ENCODE results near the gene GALNS. TPM values are rescaled to one million over a fixed set of nuclear protein-coding genes. Genes with fewer than 3 reads are reported as not detected.

Gene GALNS
- total and polyA plus RNA-seq, 2 of the 13 experiments (the other 11 are each of a cell fraction or from before 2014, with no cell fraction given), result 9.2 to 9.8 TPM

DNA sequence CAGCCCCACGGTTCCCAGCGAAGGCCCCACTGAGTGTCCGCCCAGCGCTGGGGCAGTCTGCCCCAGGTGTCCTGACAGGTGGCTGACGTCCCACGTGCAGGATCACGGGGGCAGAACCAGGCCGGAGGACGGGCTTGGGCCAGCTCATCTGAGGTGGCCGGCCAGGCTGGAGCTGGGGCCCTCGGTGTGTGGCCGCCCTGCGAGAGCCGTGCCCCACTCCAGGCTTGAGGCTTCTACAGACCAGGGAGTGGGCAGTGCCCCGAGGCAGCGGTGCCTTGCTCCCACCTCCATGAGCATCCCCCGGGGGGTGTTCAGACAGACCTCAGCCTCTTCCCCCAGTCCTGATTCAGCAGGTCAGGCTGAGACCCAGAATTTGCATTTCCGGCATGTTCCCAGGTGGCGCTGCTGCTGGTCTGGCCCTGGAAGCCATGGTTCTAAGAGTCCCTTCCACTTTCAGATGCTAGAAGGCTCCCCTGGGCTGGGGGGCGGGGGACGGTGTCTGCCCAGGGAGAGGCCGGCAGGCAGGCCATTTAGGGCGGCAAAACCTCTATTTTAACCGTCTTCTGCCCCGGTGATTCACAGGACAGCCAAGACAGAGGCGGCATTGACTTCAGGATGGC, 45.1 kb upstream of the GALNS start (continued):
- TF ChIP-seq, protein P1, sequence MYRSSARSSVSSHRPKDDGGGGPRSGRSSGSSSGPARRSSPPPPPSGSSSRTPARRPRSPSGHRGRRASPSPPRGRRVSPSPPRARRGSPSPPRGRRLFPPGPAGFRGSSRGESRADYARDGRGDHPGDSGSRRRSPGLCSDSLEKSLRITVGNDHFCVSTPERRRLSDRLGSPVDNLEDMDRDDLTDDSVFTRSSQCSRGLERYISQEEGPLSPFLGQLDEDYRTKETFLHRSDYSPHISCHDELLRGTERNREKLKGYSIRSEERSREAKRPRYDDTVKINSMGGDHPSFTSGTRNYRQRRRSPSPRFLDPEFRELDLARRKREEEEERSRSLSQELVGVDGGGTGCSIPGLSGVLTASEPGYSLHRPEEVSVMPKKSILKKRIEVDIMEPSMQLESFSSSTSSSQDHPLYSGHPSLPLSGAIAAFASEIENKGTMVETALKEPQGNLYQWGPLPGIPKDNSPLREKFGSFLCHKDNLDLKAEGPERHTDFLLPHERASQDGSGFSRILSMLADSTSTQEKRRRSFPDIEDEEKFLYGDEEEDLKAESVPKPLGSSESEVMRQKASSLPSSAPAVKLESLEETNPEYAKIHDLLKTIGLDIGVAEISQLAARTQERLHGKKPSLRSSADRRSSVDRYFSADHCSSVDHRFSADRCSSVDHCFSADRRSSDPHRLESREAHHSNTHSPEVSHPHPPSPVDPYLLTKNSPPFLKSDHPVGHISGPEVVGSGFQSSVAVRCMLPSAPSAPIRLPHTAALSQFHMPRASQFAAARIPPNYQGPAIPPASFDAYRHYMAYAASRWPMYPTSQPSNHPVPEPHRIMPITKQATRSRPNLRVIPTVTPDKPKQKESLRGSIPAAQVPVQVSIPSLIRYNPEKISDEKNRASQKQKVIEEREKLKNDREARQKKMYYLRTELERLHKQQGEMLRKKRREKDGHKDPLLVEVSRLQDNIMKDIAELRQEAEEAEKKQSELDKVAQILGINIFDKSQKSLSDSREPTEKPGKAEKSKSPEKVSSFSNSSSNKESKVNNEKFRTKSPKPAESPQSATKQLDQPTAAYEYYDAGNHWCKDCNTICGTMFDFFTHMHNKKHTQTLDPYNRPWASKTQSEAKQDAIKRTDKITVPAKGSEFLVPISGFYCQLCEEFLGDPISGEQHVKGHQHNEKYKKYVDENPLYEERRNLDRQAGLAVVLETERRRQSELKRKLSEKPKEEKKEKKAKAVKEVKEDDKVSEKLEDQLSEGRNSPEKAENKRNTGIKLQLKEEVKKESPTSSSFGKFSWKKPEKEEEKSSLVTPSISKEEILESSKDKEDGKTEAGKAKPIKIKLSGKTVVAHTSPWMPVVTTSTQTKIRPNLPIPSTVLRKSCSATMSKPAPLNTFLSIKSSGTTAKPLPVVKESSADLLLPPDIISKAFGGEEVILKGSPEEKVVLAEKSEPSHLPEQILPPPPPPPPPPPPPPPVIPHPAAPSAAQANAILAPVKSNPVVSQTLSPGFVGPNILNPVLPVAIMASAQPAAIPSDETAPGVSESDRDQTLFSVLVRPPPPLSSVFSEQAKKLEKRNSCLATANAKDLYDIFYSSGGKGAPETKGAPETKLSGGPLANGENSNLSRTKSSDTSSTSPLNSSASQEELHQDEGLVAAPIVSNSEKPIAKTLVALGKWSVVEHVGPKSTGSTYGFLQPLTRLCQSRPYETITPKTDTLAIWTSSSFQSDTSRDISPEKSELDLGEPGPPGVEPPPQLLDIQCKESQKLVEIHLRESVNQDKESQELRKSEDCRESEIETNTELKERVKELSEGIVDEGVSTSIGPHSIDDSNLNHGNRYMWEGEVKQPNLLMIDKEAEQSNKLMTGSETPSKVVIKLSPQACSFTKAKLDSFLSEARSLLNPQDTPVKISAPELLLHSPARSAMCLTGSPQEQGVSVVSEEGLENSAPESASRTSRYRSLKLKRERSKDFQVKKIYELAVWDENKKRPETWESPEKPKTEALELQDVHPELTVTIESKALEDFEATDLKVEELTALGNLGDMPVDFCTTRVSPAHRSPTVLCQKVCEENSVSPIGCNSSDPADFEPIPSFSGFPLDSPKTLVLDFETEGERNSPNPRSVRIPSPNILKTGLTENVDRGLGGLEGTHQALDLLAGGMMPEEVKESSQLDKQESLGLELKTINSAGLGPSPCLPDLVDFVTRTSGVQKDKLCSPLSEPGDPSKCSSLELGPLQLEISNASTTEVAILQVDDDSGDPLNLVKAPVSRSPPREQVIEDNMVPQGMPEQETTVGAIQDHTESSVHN (CRISPR knock-in tag; IDR thresholded peaks at IDR 0.05), result no peak
- TF ChIP-seq ARNTL (CRISPR knock-in tag; IDR thresholded peaks at IDR 0.05), result no peak
- TF ChIP-seq, protein P2, sequence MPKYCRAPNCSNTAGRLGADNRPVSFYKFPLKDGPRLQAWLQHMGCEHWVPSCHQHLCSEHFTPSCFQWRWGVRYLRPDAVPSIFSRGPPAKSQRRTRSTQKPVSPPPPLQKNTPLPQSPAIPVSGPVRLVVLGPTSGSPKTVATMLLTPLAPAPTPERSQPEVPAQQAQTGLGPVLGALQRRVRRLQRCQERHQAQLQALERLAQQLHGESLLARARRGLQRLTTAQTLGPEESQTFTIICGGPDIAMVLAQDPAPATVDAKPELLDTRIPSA (CRISPR knock-in tag; IDR thresholded peaks at IDR 0.05; ENCODE audit: borderline replicate concordance), result no peak
- TF ChIP-seq, protein P3, sequence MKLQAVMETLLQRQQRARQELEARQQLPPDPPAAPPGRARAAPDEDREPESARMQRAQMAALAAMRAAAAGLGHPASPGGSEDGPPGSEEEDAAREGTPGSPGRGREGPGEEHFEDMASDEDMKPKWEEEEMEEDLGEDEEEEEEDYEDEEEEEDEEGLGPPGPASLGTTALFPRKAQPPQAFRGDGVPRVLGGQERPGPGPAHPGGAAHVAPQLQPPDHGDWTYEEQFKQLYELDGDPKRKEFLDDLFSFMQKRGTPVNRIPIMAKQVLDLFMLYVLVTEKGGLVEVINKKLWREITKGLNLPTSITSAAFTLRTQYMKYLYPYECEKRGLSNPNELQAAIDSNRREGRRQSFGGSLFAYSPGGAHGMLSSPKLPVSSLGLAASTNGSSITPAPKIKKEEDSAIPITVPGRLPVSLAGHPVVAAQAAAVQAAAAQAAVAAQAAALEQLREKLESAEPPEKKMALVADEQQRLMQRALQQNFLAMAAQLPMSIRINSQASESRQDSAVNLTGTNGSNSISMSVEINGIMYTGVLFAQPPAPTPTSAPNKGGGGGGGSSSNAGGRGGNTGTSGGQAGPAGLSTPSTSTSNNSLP (IDR thresholded peaks at IDR 0.05; ENCODE audit: low read depth, low read length), result no peak
- TF ChIP-seq ZBTB21 (CRISPR knock-in tag; IDR thresholded peaks at IDR 0.05), result no peak
- peak; percentile 64; the same call in 1 of the 2 replicates for TF ChIP-seq ZNF232 (CRISPR knock-in tag; IDR thresholded peaks at IDR 0.05; ENCODE audit: borderline replicate concordance)
- peak; percentile 25 for TF ChIP-seq ZFY (CRISPR knock-in tag; IDR thresholded peaks at IDR 0.05)
- TF ChIP-seq TP53 (CRISPR knock-in tag; conservative IDR thresholded peaks at IDR 0.05), result 0 out of 2 replicates have a peak, but pooled peaks have one; percentile 41
- TF ChIP-seq, protein P4, sequence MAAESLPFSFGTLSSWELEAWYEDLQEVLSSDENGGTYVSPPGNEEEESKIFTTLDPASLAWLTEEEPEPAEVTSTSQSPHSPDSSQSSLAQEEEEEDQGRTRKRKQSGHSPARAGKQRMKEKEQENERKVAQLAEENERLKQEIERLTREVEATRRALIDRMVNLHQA (CRISPR knock-in tag; IDR thresholded peaks at IDR 0.05), result no peak
- TF ChIP-seq SIX1 (CRISPR knock-in tag; IDR thresholded peaks at IDR 0.05; ENCODE audit: borderline replicate concordance), result no peak
- TF ChIP-seq, protein P5, sequence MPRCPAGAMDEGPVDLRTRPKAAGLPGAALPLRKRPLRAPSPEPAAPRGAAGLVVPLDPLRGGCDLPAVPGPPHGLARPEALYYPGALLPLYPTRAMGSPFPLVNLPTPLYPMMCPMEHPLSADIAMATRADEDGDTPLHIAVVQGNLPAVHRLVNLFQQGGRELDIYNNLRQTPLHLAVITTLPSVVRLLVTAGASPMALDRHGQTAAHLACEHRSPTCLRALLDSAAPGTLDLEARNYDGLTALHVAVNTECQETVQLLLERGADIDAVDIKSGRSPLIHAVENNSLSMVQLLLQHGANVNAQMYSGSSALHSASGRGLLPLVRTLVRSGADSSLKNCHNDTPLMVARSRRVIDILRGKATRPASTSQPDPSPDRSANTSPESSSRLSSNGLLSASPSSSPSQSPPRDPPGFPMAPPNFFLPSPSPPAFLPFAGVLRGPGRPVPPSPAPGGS (CRISPR knock-in tag; IDR thresholded peaks at IDR 0.05), result no peak
- no peak for TF ChIP-seq EP300 (IDR thresholded peaks at IDR 0.05; ENCODE audit: low read depth in 2 of 2, low read length in 2 of 2)
- TF ChIP-seq EP300 (CRISPR knock-in tag; IDR thresholded peaks at IDR 0.05; ENCODE audit: borderline replicate concordance), result no peak
- TF ChIP-seq, protein P6, sequence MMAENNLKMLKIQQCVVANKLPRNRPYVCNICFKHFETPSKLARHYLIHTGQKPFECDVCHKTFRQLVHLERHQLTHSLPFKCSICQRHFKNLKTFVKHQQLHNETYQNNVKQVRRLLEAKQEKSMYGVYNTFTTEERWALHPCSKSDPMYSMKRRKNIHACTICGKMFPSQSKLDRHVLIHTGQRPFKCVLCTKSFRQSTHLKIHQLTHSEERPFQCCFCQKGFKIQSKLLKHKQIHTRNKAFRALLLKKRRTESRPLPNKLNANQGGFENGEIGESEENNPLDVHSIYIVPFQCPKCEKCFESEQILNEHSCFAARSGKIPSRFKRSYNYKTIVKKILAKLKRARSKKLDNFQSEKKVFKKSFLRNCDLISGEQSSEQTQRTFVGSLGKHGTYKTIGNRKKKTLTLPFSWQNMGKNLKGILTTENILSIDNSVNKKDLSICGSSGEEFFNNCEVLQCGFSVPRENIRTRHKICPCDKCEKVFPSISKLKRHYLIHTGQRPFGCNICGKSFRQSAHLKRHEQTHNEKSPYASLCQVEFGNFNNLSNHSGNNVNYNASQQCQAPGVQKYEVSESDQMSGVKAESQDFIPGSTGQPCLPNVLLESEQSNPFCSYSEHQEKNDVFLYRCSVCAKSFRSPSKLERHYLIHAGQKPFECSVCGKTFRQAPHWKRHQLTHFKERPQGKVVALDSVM (CRISPR knock-in tag; IDR thresholded peaks at IDR 0.05), result no peak
